ENCODE results near the gene CYREN.

DNA sequence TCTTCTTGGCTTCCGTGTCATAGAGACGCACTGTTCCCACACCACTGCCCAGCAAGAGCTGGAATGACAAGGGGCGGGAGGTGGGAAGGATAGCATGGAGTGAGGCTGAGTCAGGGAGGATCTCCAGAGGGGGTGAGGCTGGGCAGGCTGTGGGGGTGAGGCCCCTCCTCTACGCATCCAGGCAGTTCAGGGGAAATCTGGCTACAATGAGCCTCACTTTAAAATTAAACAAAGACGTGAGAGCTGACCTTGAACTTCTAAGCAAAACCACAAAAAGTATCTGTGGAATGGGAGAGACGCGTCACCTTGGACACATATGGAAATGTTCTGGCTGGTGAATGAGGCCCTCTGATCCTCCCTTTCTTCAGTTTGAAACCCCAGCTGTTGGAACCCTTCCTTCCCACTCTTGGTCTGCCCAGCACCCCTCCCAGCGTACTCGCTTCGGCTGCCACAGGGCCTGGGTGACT is 23.1 kb upstream of the CYREN start:
- TF ChIP-seq, protein P1, sequence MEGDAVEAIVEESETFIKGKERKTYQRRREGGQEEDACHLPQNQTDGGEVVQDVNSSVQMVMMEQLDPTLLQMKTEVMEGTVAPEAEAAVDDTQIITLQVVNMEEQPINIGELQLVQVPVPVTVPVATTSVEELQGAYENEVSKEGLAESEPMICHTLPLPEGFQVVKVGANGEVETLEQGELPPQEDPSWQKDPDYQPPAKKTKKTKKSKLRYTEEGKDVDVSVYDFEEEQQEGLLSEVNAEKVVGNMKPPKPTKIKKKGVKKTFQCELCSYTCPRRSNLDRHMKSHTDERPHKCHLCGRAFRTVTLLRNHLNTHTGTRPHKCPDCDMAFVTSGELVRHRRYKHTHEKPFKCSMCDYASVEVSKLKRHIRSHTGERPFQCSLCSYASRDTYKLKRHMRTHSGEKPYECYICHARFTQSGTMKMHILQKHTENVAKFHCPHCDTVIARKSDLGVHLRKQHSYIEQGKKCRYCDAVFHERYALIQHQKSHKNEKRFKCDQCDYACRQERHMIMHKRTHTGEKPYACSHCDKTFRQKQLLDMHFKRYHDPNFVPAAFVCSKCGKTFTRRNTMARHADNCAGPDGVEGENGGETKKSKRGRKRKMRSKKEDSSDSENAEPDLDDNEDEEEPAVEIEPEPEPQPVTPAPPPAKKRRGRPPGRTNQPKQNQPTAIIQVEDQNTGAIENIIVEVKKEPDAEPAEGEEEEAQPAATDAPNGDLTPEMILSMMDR (IDR thresholded peaks at IDR 0.05; ENCODE audit: low read depth, low read length, poor library complexity, severe bottlenecking) = no peak
- no peak for TF ChIP-seq EZH2phosphoT487 (IDR thresholded peaks at IDR 0.05; ENCODE audit: borderline replicate concordance, low read length)
